ENCODE measurements around the gene TSPAN33.

Gene TSPAN33

GRCh38 chr7:129144095-129144833, at the start of gene TSPAN33:
TSS of gene TSPAN33 (plus strand) at chr7:129144707. CDS start at chr7:129144981, 274 bp downstream.
- DNase-seq (ENCODE audit: low read depth): peak; percentile 44
- peak within 1 kb of the TSS; percentile 78 for H3K4me3 ChIP-seq (ENCODE audit: low read depth, low read length)
- TF ChIP-seq CTCF (IDR thresholded peaks at IDR 0.05; ENCODE audit: control insufficient read depth, extremely low read depth, insufficient read depth): no peak

- TF ChIP-seq CTCF (IDR thresholded peaks at IDR 0.05; ENCODE audit: control insufficient read depth, extremely low read depth, insufficient read depth): no peak
- DNase-seq (ENCODE audit: low read depth): no peak
- no peak overlapping the region for H3K4me3 ChIP-seq (ENCODE audit: low read depth, low read length)
Observed at GRCh38 chr7:129095258-129095657, 49.2 kb upstream of the TSPAN33 start.

- TF ChIP-seq CTCF (IDR thresholded peaks at IDR 0.05; ENCODE audit: control insufficient read depth, extremely low read depth, insufficient read depth): no peak
- no peak overlapping the region for H3K4me3 ChIP-seq (ENCODE audit: low read depth, low read length)
- no peak for DNase-seq (ENCODE audit: low read depth)
Observed at GRCh38 chr7:129098409-129099084, 46.0 kb upstream of the TSPAN33 start.

GRCh38 chr7:129100827-129101166, 43.7 kb upstream of the TSPAN33 start:
- no peak for DNase-seq (ENCODE audit: low read depth)
- TF ChIP-seq CTCF (IDR thresholded peaks at IDR 0.05; ENCODE audit: control insufficient read depth, extremely low read depth, insufficient read depth): no peak
- no peak overlapping the region for H3K4me3 ChIP-seq (ENCODE audit: low read depth, low read length)

GRCh38 chr7:129101746-129102145, 42.8 kb upstream of the TSPAN33 start:
- no peak for DNase-seq (ENCODE audit: low read depth)
- TF ChIP-seq CTCF (IDR thresholded peaks at IDR 0.05; ENCODE audit: control insufficient read depth, extremely low read depth, insufficient read depth): no peak
- H3K4me3 ChIP-seq (ENCODE audit: low read depth, low read length): no peak overlapping the region

GRCh38 chr7:129103561-129104324, 40.8 kb upstream of the TSPAN33 start:
- DNase-seq (ENCODE audit: low read depth): no peak
- no peak for TF ChIP-seq CTCF (IDR thresholded peaks at IDR 0.05; ENCODE audit: control insufficient read depth, extremely low read depth, insufficient read depth)
- H3K4me3 ChIP-seq (ENCODE audit: low read depth, low read length): no peak overlapping the region

Measured in LNCaP clone FGC (cell line).